A673 (cell line): ENCODE data around the gene HOXD1. TPM values are rescaled to one million over a fixed set of nuclear protein-coding genes. Genes with fewer than 3 reads are reported as not detected.

Source experiments
- BruUV-seq: library from RNA; stranded (reverse); fragments of 400-500 nt; replicated peaks from 2 replicates; lab custom pipeline; 2021; lab: Mats Ljungman, UMichigan
- CTCF ChIA-PET: fragments of 300-600 bp; sonication (Branson Sonifier 250); formaldehyde crosslinking; loops from one replicate; lab custom pipeline; 2022; ENCODE audit warnings: antibody characterized with exemption; lab: Charles Lee
- POLR2A ChIA-PET: fragments of 300-600 bp; sonication (Branson Sonifier 250); formaldehyde crosslinking; loops from one replicate; lab custom pipeline; 2022; ENCODE audit warnings: antibody characterized with exemption; ENCODE audit not compliant: low non-redundant PET; lab: Charles Lee
- DNase-seq: peaks from one replicate; pipeline ENCODE4 v3.0.0-alpha.2; 2015; ENCODE audit warnings: low spot score
- H3K27ac ChIP-seq: fragments of 200-600 bp; sonication (generic); 2 replicates; pipeline ENCODE4 v1.5.1; 2016; ENCODE audit warnings: mixed run types, low read depth, mild to moderate bottlenecking, mixed read lengths, antibody characterized with exemption, low read length; ENCODE audit not compliant: poor library complexity, severe bottlenecking
- H3K27me3 ChIP-seq: fragments of 200-600 bp; sonication (generic); replicated peaks from 2 replicates; pipeline ENCODE4 v1.6.1; 2017; ENCODE audit warnings: mixed run types, low read depth, mild to moderate bottlenecking, mixed read lengths, antibody characterized with exemption, low read length; ENCODE audit not compliant: insufficient read depth, poor library complexity
- H3K36me3 ChIP-seq: fragments of 200-600 bp; sonication (generic); 2 replicates; pipeline ENCODE4 v1.6.1; 2016; ENCODE audit warnings: mixed run types, mild to moderate bottlenecking, mixed read lengths, antibody characterized with exemption, low read length; ENCODE audit not compliant: insufficient read depth, poor library complexity, severe bottlenecking
- H3K4me1 ChIP-seq: fragments of 200-600 bp; sonication (generic); 2 replicates; pipeline ENCODE4 v1.6.1; 2017; ENCODE audit warnings: mixed run types, mild to moderate bottlenecking, mixed read lengths, antibody characterized with exemption, low read length; ENCODE audit not compliant: insufficient read depth, poor library complexity, severe bottlenecking
- H3K4me3 ChIP-seq: fragments of 200-600 bp; sonication (generic); 2 replicates; pipeline ENCODE4 v1.5.1; 2016; ENCODE audit warnings: low read depth, mixed run types, mild to moderate bottlenecking, mixed read lengths, low read length; ENCODE audit not compliant: poor library complexity, severe bottlenecking
- H3K9me3 ChIP-seq: fragments of 200-600 bp; sonication (generic); 2 replicates; pipeline ENCODE4 v1.6.1; 2016; ENCODE audit warnings: mixed run types, low read depth, mild to moderate bottlenecking, mixed read lengths, antibody characterized with exemption, low read length; ENCODE audit not compliant: poor library complexity, severe bottlenecking
- EZH2 ChIP-seq: fragments of 200-600 bp; sonication (generic); IDR thresholded peaks from 2 replicates; pipeline ENCODE4 v1.6.1; 2017; ENCODE audit warnings: borderline replicate concordance, low read depth, mild to moderate bottlenecking, mixed read lengths, antibody characterized with exemption, low read length; ENCODE audit not compliant: poor library complexity, severe bottlenecking
- intact Hi-C: fragments of 100-400 bp; cut with micrococcal nuclease; formaldehyde crosslinking; loops from one replicate; pipeline ENCODE4 v1.10.0; 2022; ENCODE audit not compliant: unreplicated experiment
- total RNA-seq: library from RNA; stranded (reverse); gene quantifications from 2 replicates; pipeline ENCODE4 v1.2.3, GENCODE V29; 2021
- TF ChIP-seq, protein P1 (sequence below): fragments of 300-800, 200-600 bp; sonication (generic); conservative IDR thresholded peaks from 2 replicates; pipeline ENCODE4 v1.5.1; 2017; ENCODE audit warnings: low read depth, mild to moderate bottlenecking, antibody characterized with exemption, low read length, moderate library complexity, mixed read lengths

Gene HOXD1
- total RNA-seq, 1 experiment from 2014 or later: not detected

DNA sequence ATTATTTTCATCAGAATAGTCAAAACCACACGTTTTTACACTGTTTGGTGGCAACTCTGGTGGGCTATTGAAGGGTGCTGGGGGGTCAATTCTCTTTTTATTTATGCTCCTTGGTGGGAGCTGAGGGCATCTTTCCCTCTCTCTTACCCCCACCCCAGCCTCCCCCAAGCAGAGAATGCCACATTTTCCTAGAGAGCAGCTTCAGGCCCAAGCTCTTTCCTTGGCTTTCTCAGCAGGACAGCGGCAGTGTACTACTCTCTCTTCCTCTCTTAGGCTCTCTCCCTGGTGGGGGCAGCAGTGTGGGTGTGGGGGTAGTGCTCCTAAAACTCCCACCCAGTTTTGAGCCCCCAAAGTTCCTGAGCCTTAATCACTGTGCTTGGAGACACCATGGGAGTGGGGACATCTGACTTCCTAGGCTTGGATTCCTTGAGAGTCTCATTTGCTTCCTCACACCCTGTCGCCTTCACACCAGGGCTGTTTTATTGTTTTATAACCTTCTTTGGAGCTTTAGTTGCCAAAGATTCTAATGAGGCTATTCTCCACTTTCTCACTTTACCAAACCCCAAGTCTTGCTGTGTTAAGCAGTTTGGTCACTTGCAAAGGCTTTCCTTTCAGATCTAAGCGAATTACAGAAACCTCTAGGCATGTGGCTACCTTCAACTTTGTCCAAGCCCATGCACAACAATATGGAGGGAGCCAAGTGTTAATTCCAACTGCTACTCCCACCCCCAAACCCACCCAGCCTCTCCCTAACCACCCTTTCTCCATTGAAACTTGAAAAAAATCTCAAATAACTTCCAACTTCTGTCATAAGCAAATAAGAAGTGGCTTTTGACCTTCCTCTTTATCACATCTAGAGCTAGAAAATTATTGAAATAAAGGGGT, 43.1 kb upstream of the HOXD1 start:
- TF ChIP-seq EZH2: no peak
- TF ChIP-seq, protein P1, sequence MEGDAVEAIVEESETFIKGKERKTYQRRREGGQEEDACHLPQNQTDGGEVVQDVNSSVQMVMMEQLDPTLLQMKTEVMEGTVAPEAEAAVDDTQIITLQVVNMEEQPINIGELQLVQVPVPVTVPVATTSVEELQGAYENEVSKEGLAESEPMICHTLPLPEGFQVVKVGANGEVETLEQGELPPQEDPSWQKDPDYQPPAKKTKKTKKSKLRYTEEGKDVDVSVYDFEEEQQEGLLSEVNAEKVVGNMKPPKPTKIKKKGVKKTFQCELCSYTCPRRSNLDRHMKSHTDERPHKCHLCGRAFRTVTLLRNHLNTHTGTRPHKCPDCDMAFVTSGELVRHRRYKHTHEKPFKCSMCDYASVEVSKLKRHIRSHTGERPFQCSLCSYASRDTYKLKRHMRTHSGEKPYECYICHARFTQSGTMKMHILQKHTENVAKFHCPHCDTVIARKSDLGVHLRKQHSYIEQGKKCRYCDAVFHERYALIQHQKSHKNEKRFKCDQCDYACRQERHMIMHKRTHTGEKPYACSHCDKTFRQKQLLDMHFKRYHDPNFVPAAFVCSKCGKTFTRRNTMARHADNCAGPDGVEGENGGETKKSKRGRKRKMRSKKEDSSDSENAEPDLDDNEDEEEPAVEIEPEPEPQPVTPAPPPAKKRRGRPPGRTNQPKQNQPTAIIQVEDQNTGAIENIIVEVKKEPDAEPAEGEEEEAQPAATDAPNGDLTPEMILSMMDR: no peak
- no TSS peak for BruUV-seq
- Histone ChIP-seq H3K27me3 (no peaks in the 10 kb centered on the region), H3K36me3 (peaks cover 64% of the 10 kb centered on the region), H3K4me3 (no peak overlapping the region), H3K9me3 (no peaks in the 10 kb centered on the region), H3K4me1 (peaks cover 49% of the 10 kb centered on the region), H3K27ac (peak overlapping the region; percentile 16)
- DNase-seq: no peak
- ChIA-PET CTCF (interaction anchor here (1.2 kb wide), 2 partner anchors 310 to 409 kb away, joined by 4 to 6 read pairs; no protein-coding TSS in a partner anchor), POLR2A (interaction anchor here (0.6 kb wide), 1 partner anchor 312 kb away, joined by 8 read pairs; no protein-coding TSS in a partner anchor)
- intact Hi-C loops: no loop called here

- intact Hi-C loops: no loop called here
- DNase-seq: no peak
- Histone ChIP-seq H3K4me3 (no peak overlapping the region), H3K27ac (no peak overlapping the region), H3K27me3 (no peaks in the 10 kb centered on the region), H3K4me1 (peaks cover 44% of the 10 kb centered on the region), H3K9me3 (no peaks in the 10 kb centered on the region), H3K36me3 (peaks cover 72% of the 10 kb centered on the region)
- no TSS peak for BruUV-seq
- TF ChIP-seq EZH2: no peak
- TF ChIP-seq, protein P1: no peak
- ChIA-PET CTCF (no interaction called here), POLR2A (interaction anchor here (0.6 kb wide), 1 partner anchor 311 kb away, joined by 8 read pairs; no protein-coding TSS in a partner anchor)
Observed at GRCh38 chr2:176146101-176146500, 42.4 kb upstream of the HOXD1 start.

DNA sequence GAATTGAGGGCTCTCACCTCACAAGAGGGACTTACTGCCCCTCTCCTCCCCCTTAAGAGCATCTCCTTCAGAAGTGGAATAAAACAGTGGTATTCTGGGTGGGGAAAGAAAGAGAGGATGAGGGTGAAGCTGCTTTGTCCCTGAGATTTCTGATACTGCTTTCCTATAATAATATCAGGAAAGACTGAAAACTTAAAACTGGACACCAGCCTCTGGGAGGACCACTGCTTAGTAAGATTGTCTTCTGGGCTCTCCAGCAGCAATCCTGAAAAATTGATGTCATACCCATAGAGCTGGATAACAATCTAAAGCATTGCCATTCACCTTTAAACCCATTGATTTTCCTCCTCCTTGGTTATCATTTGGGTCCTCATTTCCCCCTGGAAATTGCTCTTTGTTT, 41.8 kb upstream of the HOXD1 start:
- no peak for DNase-seq
- Histone ChIP-seq H3K9me3 (no peaks in the 10 kb centered on the region), H3K4me3 (no peak overlapping the region), H3K36me3 (peaks cover 76% of the 10 kb centered on the region), H3K27me3 (no peaks in the 10 kb centered on the region), H3K4me1 (peaks cover 39% of the 10 kb centered on the region), H3K27ac (no peak overlapping the region)
- BruUV-seq: no TSS peak
- intact Hi-C loops: no loop called here
- no peak for TF ChIP-seq EZH2
- TF ChIP-seq, protein P1: no peak
- CTCF ChIA-PET: no interaction called here
- POLR2A ChIA-PET: no interaction called here
